ENCODE measurements around the gene PCSK4. TPM values are rescaled to one million over a fixed set of nuclear protein-coding genes. Genes with fewer than 3 reads are reported as not detected.
"Not testable (repeated sequence)": the region's sequence is repeated elsewhere in the genome, so short reads cannot be mapped to it uniquely, and the experiment has no call there.

The PCSK4 gene
- total RNA-seq, 4 donors from 2014 or later: 2.8 to 10.4 (median 6.3) TPM

DNA sequence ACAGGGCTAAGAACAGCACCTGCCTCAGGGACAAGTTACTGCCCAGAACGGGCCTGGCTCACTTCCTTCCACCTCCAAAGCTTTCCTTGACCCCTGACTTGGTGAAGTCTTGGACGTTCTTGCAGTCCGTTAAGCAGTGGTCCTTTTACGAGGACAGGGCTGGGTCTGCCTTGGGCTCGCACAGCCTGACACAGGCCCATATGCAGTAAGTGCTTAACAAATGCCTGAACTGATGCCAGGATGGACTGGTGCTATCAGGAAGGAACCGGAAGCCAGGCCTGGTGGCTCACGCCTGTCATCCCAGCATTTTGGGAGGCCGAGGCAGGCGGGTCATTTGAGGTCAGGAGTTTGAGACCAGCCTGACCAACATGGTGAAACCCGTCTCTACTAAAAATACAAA is 31.9 kb upstream of the PCSK4 start:
- H3K36me3 ChIP-seq: no peaks in the 10 kb centered on the region
- TF ChIP-seq, protein P1, sequence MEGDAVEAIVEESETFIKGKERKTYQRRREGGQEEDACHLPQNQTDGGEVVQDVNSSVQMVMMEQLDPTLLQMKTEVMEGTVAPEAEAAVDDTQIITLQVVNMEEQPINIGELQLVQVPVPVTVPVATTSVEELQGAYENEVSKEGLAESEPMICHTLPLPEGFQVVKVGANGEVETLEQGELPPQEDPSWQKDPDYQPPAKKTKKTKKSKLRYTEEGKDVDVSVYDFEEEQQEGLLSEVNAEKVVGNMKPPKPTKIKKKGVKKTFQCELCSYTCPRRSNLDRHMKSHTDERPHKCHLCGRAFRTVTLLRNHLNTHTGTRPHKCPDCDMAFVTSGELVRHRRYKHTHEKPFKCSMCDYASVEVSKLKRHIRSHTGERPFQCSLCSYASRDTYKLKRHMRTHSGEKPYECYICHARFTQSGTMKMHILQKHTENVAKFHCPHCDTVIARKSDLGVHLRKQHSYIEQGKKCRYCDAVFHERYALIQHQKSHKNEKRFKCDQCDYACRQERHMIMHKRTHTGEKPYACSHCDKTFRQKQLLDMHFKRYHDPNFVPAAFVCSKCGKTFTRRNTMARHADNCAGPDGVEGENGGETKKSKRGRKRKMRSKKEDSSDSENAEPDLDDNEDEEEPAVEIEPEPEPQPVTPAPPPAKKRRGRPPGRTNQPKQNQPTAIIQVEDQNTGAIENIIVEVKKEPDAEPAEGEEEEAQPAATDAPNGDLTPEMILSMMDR (IDR thresholded peaks at IDR 0.05): no peak
- no peak for TF ChIP-seq POLR2A (IDR thresholded peaks at IDR 0.05)
- H3K27me3 ChIP-seq: peaks cover 7% of the 10 kb centered on the region
- DNase-seq: no peak
- no peak overlapping the region for H3K27ac ChIP-seq
- H3K9me3 ChIP-seq: no peaks in the 10 kb centered on the region
- no peak overlapping the region for H3K4me3 ChIP-seq (replicated peaks in 1 of 3)
- 78 to 82% methylated on average over 10 of the region's 10 CpGs for WGBS, 2 donors
- H3K4me1 ChIP-seq: peaks cover 0 to 7% of the 10 kb centered on the region in 2 donors
- intact Hi-C loops (cut with DNase I): loop anchor here (10.0 kb wide), 1 partner anchor 237 kb away; the partner anchor contains the start of gene EFNA2

DNA sequence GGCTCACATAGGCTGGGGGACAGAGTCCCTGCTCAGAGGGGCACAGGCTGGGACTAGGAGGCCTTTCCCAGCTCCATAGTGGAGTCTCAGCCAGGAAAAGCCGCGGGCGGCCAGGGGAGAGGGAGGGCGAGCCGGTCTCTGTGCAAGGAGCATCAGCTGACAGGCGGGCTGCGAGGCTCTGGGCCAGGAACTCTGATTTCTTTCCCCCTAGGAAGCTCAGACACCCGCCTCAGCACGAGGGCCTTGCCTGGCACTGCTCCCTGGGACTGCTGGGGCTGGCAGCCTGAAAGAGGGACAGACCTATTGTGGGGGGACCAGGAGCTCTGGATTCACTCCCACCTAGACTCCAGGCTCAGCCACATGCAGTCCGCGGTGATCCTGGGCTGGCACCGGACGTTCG is 31.5 kb upstream of the PCSK4 start:
- Histone ChIP-seq H3K4me3 (replicated peaks in 1 of 3) (no peak overlapping the region), H3K27ac (no peak overlapping the region), H3K36me3 (no peaks in the 10 kb centered on the region), H3K4me1 (peaks cover 0 to 7% of the 10 kb centered on the region in 2 donors), H3K9me3 (no peaks in the 10 kb centered on the region), H3K27me3 (peaks cover 7% of the 10 kb centered on the region)
- no peak for DNase-seq
- TF ChIP-seq POLR2A (IDR thresholded peaks at IDR 0.05): no peak
- TF ChIP-seq, protein P1 (IDR thresholded peaks at IDR 0.05): no peak
- intact Hi-C loops (cut with DNase I): loop anchor here (10.0 kb wide), 1 partner anchor 237 kb away; the partner anchor contains the start of gene EFNA2
- WGBS, 2 donors: 64 to 67% methylated on average over 9 of the region's 14 CpGs

DNA sequence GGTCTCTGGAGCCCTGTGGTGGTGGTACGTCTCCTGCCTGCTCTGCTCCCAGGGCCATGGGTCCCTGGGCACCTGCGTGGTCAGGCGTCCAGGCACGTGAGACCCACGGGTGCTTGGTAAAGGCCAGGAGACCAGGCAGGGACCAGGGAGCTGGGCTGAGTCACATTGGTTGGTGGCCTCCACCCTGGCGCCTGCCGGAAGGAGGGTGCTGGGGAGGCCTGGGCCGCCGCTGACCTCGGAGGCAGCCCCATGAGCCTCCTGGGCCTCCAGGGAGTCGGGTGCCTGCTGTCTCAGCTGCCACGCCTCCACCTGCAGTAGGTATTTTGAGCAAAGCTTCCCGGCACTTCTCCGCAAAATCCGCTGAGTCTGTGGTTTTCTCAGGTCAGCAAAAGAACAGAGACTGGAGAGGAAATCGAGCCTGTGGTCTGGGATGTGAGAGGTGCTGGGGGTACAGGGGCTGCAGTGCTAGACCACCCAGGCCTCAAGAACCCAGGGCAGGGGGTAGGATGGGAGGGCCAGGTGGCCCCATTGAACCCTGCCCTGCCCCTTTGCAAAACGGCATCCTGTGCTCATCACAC is 30.1 kb upstream of the PCSK4 start:
- H3K4me3 ChIP-seq (replicated peaks in 1 of 3): no peak overlapping the region
- H3K27ac ChIP-seq: no peak overlapping the region
- TF ChIP-seq, protein P1 (IDR thresholded peaks at IDR 0.05): no peak
- TF ChIP-seq POLR2A (IDR thresholded peaks at IDR 0.05): no peak
- H3K27me3 ChIP-seq: peaks cover 7% of the 10 kb centered on the region
- WGBS, 2 donors: 76 to 77% methylated on average over 7 to 13 of the region's 17 CpGs
- no peak for DNase-seq
- H3K36me3 ChIP-seq: no peaks in the 10 kb centered on the region
- H3K4me1 ChIP-seq: peaks cover 0 to 7% of the 10 kb centered on the region in 2 donors
- intact Hi-C loops (cut with DNase I): loop anchor here (10.0 kb wide), 1 partner anchor 235 kb away; the partner anchor contains the start of gene EFNA2
- no peaks in the 10 kb centered on the region for H3K9me3 ChIP-seq

DNA sequence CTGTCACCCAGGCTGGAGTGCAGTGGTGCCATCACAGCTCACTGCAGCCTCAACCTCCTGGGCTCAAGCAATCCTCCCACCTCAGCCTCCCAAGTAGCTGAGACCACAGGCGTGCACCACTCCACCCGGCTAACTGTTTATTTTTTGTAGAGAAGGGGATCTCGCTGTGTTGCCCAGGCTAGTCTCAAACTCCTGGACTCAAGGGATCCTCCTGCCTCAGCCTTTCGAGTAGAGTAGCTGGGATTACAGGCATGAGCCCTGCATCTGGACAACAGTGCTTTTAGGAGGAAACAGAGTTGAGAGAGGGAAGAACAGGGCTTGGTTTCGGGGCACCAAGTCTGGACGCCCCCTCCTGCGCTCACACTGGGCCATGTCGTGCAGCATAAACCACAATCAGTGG is 29.7 kb upstream of the PCSK4 start:
- H3K27me3 ChIP-seq; H3K4me3 ChIP-seq (replicated peaks in 1 of 3); DNase-seq; H3K27ac ChIP-seq; H3K36me3 ChIP-seq; H3K4me1 ChIP-seq; H3K9me3 ChIP-seq: not testable (repeated sequence)
- WGBS, 2 donors: 89 to 91% methylated on average over 7 to 8 of the region's 8 CpGs
- intact Hi-C loops (cut with DNase I): loop anchor here (10.0 kb wide), 1 partner anchor 235 kb away; the partner anchor contains the start of gene EFNA2

DNA sequence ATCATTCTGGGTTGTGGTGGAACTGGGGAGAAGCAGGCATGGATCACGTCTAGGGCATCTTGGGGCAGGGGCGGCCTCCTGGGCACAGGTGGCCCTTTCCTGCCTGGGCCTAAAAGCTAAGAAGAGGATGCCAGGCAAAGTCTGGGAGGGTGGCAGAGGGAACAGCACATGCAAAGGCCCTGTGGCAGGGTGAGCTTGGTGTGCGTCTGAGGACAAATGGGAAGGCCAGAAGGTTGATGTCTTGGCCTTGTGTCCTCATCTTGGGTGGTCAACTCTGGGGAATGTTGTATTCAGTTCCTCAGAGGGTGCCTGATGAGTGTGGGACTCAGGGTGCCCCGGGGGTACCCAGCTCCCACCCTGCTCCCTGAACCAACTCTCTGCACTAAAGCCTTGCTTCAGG is 28.3 kb upstream of the PCSK4 start:
- TF ChIP-seq, protein P1 (IDR thresholded peaks at IDR 0.05): no peak
- TF ChIP-seq POLR2A (IDR thresholded peaks at IDR 0.05): no peak
- H3K9me3 ChIP-seq: no peaks in the 10 kb centered on the region
- no peak for DNase-seq
- H3K36me3 ChIP-seq: no peaks in the 10 kb centered on the region
- intact Hi-C loops (cut with DNase I): no loop called here
- H3K27me3 ChIP-seq: peaks cover 9% of the 10 kb centered on the region
- H3K4me3 ChIP-seq (replicated peaks in 1 of 3): no peak overlapping the region
- H3K27ac ChIP-seq: no peak overlapping the region
- H3K4me1 ChIP-seq: peaks cover 0 to 3% of the 10 kb centered on the region in 2 donors
- 84 to 90% methylated on average over 3 to 4 of the region's 4 CpGs for WGBS, 2 donors
